GM19324 (cell line): ENCODE results near the gene RPL9.
"Not testable (repeated sequence)": the region's sequence is repeated elsewhere in the genome, so short reads cannot be mapped to it uniquely, and the experiment has no call there.

Experiments
- ATAC-seq: cut with Tn5 transposase; IDR thresholded peaks from one replicate; pipeline ENCODE4 v1.9.1; 2021; ENCODE audit warnings: mild to moderate bottlenecking, moderate library complexity; ENCODE audit not compliant: unreplicated experiment, low FRiP score

The RPL9 gene

GRCh38 chr4:39427520-39428114 is 31.1 kb downstream of the RPL9 start:
- no peak for ATAC-seq

GRCh38 chr4:39426728-39427127 is 32.0 kb downstream of the RPL9 start:
- ATAC-seq = no peak

GRCh38 chr4:39425297-39425696 is 33.4 kb downstream of the RPL9 start:
- ATAC-seq = not testable (repeated sequence)

GRCh38 chr4:39422247-39422646 is 36.5 kb downstream of the RPL9 start:
- ATAC-seq = no peak

GRCh38 chr4:39415678-39416283 is 42.9 kb downstream of the RPL9 start:
- no peak for ATAC-seq

- not testable (repeated sequence) for ATAC-seq
Observed at GRCh38 chr4:39411561-39411960, 47.2 kb downstream of the RPL9 start.

GRCh38 chr4:39410415-39410814 is 48.3 kb downstream of the RPL9 start:
- no peak for ATAC-seq

GRCh38 chr4:39407584-39407885 is 51.2 kb downstream of the RPL9 start:
- no peak for ATAC-seq

GRCh38 chr4:39406763-39407583 is 51.7 kb downstream of the RPL9 start, which contains the start of gene KLB:
Gene KLB (plus strand): TSS chr4:39406930. CDS start chr4:39406950, 20 bp downstream.
- no peak for ATAC-seq
